ENCODE results near the gene RASAL2. TPM values are rescaled to one million over a fixed set of nuclear protein-coding genes. Genes with fewer than 3 reads are reported as not detected.

RASAL2 gene
- total RNA-seq, 1 experiment from 2014 or later: 22.2 TPM

DNA sequence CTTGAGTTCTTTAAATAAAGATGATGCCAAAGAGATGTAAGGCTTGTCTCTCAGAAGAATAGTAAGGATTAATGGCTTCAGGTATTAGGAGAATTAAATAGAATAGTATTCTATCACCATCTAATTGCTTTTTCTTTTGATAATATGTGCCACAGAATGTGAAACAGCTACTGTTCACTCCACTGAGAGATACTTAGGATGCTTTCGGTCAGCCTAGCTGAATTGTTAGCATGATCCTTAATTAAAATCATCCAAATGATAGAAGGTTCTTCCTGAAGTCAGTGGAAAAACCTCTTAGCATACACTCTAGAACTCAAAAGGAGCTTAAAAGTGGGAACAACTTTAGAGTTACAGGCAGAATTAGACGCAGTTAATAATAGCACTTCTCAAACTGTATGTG is 97.0 kb downstream of the RASAL2 start:
- H2BK5ac ChIP-seq (ENCODE audit: insufficient read length, low read length): no peak overlapping the region

More for the DNA sequence above, 97.0 kb downstream of the RASAL2 start:
- Histone ChIP-seq H3K4me2 (ENCODE audit: insufficient read depth, insufficient read length, low read length) (no peak overlapping the region), H3K9ac (ENCODE audit: extremely low read depth, insufficient read length, low read length) (no peak overlapping the region), H3K23me2 (ENCODE audit: insufficient read length, low read depth, low read length, poor library complexity, severe bottlenecking) (no peaks in the 10 kb centered on the region), H4K91ac (ENCODE audit: insufficient read length, low read depth, low read length) (no peak overlapping the region), H3K23ac (ENCODE audit: insufficient read length, low read depth, low read length) (no peak overlapping the region), H3K9me3 (ENCODE audit: control insufficient read depth, low read depth, low read length) (no peaks in the 10 kb centered on the region), H3K56ac (ENCODE audit: insufficient read length, low read depth, low read length) (no peak overlapping the region), H3T11ph (ENCODE audit: low read length) (no peak overlapping the region), H2BK120ac (ENCODE audit: low read depth, low read length, poor library complexity, severe bottlenecking) (no peak overlapping the region), H3K4ac (ENCODE audit: low read depth, low read length) (no peak overlapping the region), H2BK12ac (ENCODE audit: insufficient read length, low read depth, low read length) (no peak overlapping the region), H4K5ac (ENCODE audit: insufficient read length, low read depth, low read length) (no peak overlapping the region), H2AFZ (ENCODE audit: low read length) (no peak overlapping the region), H3K79me2 (ENCODE audit: insufficient read depth, low read length) (no peaks in the 10 kb centered on the region; the same call in 1 of the 2 replicates), H2AK5ac (ENCODE audit: insufficient read length, low read length) (no peak overlapping the region), H4K8ac (replicated peaks; ENCODE audit: insufficient read length, low read depth, low read length) (no peak overlapping the region), H3K79me1 (ENCODE audit: insufficient read depth, low read depth, low read length, poor library complexity, severe bottlenecking) (no peaks in the 10 kb centered on the region), H2BK15ac (ENCODE audit: low read depth, low read length) (no peak overlapping the region), H3K4me1 (ENCODE audit: insufficient read depth, low read length) (no peaks in the 10 kb centered on the region; the same call in 1 of the 2 replicates), H3K27ac (ENCODE audit: insufficient read length, low read depth, low read length) (no peak overlapping the region), H2BK20ac (ENCODE audit: low read depth, low read length, poor library complexity, severe bottlenecking) (no peak overlapping the region), H4K20me1 (ENCODE audit: control insufficient read depth, insufficient read depth, insufficient read length) (no peaks in the 10 kb centered on the region), H3K27me3 (ENCODE audit: insufficient read depth, low read length) (no peaks in the 10 kb centered on the region), H3K18ac (ENCODE audit: insufficient read length, low read depth, low read length) (no peak overlapping the region), H3K14ac (ENCODE audit: insufficient read depth, low read length) (no peak overlapping the region)
- no CpG with 5 or more reads among the region's 2 CpGs for WGBS (ENCODE audit: extremely low coverage, insufficient read length, low lambda C conversion rate)
- Mint-ChIP-seq H3K27ac (no peak overlapping the region), H3K9me3 (no peaks in the 10 kb centered on the region), H3K36me3 (ENCODE audit: insufficient read depth in 1 of 3, low read depth in 3 of 3) (no peaks in the 10 kb centered on the region), H3K4me1 (peaks cover 7 to 9% of the 10 kb centered on the region in 2 experiments; a peak in 3 of 4 replicates), H3K27me3 (ENCODE audit: low read depth) (no peaks in the 10 kb centered on the region), H3K4me3 (no peak overlapping the region)
- DNase-seq: no peak
- TF ChIP-seq, protein P1, sequence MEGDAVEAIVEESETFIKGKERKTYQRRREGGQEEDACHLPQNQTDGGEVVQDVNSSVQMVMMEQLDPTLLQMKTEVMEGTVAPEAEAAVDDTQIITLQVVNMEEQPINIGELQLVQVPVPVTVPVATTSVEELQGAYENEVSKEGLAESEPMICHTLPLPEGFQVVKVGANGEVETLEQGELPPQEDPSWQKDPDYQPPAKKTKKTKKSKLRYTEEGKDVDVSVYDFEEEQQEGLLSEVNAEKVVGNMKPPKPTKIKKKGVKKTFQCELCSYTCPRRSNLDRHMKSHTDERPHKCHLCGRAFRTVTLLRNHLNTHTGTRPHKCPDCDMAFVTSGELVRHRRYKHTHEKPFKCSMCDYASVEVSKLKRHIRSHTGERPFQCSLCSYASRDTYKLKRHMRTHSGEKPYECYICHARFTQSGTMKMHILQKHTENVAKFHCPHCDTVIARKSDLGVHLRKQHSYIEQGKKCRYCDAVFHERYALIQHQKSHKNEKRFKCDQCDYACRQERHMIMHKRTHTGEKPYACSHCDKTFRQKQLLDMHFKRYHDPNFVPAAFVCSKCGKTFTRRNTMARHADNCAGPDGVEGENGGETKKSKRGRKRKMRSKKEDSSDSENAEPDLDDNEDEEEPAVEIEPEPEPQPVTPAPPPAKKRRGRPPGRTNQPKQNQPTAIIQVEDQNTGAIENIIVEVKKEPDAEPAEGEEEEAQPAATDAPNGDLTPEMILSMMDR (conservative IDR thresholded peaks at IDR 0.05): no peak
